Measurements from ENCODE around the gene FAF2. TPM values are rescaled to one million over a fixed set of nuclear protein-coding genes. Genes with fewer than 3 reads are reported as not detected.

FAF2 gene
- total RNA-seq, 3 donors from 2014 or later, result 33.1 to 36.1 (median 33.4) TPM

- DNase-seq (peak in 1 of 3 donors; percentile 38), ATAC-seq (no peak)
- no peaks in the 10 kb centered on the region for H3K36me3 ChIP-seq (ENCODE audit: low read depth)
- no peaks in the 10 kb centered on the region for H3K4me1 ChIP-seq (ENCODE audit: low read depth)
- no peak for TF ChIP-seq CTCF (IDR thresholded peaks at IDR 0.05)
- no peak overlapping the region for H3K4me3 ChIP-seq
- intact Hi-C loops (cut with DNase I, micrococcal nuclease), result no loop called here
- no peaks in the 10 kb centered on the region for H3K9me3 ChIP-seq
These were observed 76.0 kb downstream of the FAF2 start for GRCh38 chr5:176524138-176524537.

- Histone ChIP-seq H3K9me3 (no peaks in the 10 kb centered on the region), H3K4me1 (ENCODE audit: low read depth) (no peaks in the 10 kb centered on the region), H3K4me3 (no peak overlapping the region), H3K36me3 (ENCODE audit: low read depth) (peaks cover 5% of the 10 kb centered on the region)
- ATAC-seq, result no peak
- DNase-seq, result peak in 1 of 3 donors; percentile 19
- TF ChIP-seq CTCF (IDR thresholded peaks at IDR 0.05), result no peak
- intact Hi-C loops (cut with DNase I, micrococcal nuclease), result no loop called here
These were observed 76.8 kb downstream of the FAF2 start for GRCh38 chr5:176524987-176525386.

- DNase-seq (peak in 1 of 3 donors; percentile 22), ATAC-seq (no peak)
- Histone ChIP-seq H3K4me1 (ENCODE audit: low read depth) (no peaks in the 10 kb centered on the region), H3K9me3 (no peaks in the 10 kb centered on the region), H3K4me3 (no peak overlapping the region), H3K36me3 (ENCODE audit: low read depth) (peaks cover 5% of the 10 kb centered on the region)
- intact Hi-C loops (cut with DNase I, micrococcal nuclease), result no loop called here
- TF ChIP-seq CTCF (IDR thresholded peaks at IDR 0.05), result no peak
These were observed 77.5 kb downstream of the FAF2 start for GRCh38 chr5:176525677-176526076.

- TF ChIP-seq CTCF (IDR thresholded peaks at IDR 0.05), result no peak
- Histone ChIP-seq H3K36me3 (ENCODE audit: low read depth) (peaks cover 11% of the 10 kb centered on the region), H3K4me1 (ENCODE audit: low read depth) (no peaks in the 10 kb centered on the region), H3K9me3 (no peaks in the 10 kb centered on the region), H3K4me3 (no peak overlapping the region)
- intact Hi-C loops (cut with DNase I, micrococcal nuclease), result no loop called here
- DNase-seq, result peak in 1 of 3 donors; percentile 25
- no peak for ATAC-seq
These were observed 78.3 kb downstream of the FAF2 start for GRCh38 chr5:176526462-176526861.

GRCh38 chr5:176527246-176528222 lies 79.3 kb downstream of the FAF2 start:
- Histone ChIP-seq H3K4me1 (ENCODE audit: low read depth) (peaks cover under 1% of the 10 kb centered on the region), H3K4me3 (no peak overlapping the region), H3K36me3 (ENCODE audit: low read depth) (peaks cover 13% of the 10 kb centered on the region), H3K9me3 (no peaks in the 10 kb centered on the region)
- no peak for TF ChIP-seq CTCF (IDR thresholded peaks at IDR 0.05)
- intact Hi-C loops (cut with DNase I, micrococcal nuclease), result no loop called here
- DNase-seq (peak in 1 of 3 donors; percentile 39), ATAC-seq (no peak)
